ENCODE results near the gene DNM1.

DNM1 gene

DNA sequence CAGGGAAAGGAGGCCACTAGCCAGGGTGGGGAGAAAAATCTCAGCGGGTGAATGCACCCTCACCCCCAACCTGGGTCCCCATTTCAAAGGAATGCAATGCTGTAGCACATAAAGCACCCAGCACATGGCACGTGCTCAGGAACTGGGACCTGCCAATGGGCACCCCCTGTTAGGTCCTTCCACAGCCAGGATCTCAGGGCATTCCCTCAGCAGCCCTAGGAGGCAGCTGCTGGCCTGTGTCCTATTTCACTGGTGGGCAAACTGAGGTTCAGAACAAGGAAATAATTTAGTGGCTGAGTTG lies 8.8 kb downstream of the DNM1 start:
- Histone ChIP-seq H3K4me1 (ENCODE audit: insufficient read depth, low read length, severe bottlenecking) (no peaks in the 10 kb centered on the region), H3F3A (ENCODE audit: insufficient read depth, low read length) (no peaks in the 10 kb centered on the region), H3K9me3 (ENCODE audit: low read length) (no peaks in the 10 kb centered on the region), H3K4me2 (ENCODE audit: low read length) (no peak overlapping the region), H3K9ac (ENCODE audit: low read length) (no peak overlapping the region), H3K27ac (ENCODE audit: low read depth, low read length, poor library complexity, severe bottlenecking) (no peak overlapping the region), H4K20me1 (ENCODE audit: insufficient read depth, low read length) (no peaks in the 10 kb centered on the region), H3K4me3 (ENCODE audit: low read depth, low read length, poor library complexity, severe bottlenecking) (no peak overlapping the region), H2AFZ (ENCODE audit: low read length) (no peak overlapping the region), H3K79me2 (ENCODE audit: insufficient read depth, low read length) (no peaks in the 10 kb centered on the region), H3K9me2 (ENCODE audit: low read depth, low read length) (no peaks in the 10 kb centered on the region), H3K36me3 (ENCODE audit: insufficient read depth, low read length) (no peaks in the 10 kb centered on the region), H3K27me3 (ENCODE audit: insufficient read depth, low read length) (peaks cover 24% of the 10 kb centered on the region)
- no peak for TF ChIP-seq EZH2 (IDR thresholded peaks at IDR 0.05; ENCODE audit: borderline replicate concordance, low read length)
- TF ChIP-seq, protein P1, sequence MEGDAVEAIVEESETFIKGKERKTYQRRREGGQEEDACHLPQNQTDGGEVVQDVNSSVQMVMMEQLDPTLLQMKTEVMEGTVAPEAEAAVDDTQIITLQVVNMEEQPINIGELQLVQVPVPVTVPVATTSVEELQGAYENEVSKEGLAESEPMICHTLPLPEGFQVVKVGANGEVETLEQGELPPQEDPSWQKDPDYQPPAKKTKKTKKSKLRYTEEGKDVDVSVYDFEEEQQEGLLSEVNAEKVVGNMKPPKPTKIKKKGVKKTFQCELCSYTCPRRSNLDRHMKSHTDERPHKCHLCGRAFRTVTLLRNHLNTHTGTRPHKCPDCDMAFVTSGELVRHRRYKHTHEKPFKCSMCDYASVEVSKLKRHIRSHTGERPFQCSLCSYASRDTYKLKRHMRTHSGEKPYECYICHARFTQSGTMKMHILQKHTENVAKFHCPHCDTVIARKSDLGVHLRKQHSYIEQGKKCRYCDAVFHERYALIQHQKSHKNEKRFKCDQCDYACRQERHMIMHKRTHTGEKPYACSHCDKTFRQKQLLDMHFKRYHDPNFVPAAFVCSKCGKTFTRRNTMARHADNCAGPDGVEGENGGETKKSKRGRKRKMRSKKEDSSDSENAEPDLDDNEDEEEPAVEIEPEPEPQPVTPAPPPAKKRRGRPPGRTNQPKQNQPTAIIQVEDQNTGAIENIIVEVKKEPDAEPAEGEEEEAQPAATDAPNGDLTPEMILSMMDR (IDR thresholded peaks at IDR 0.05; ENCODE audit: low read length), result no peak

DNA sequence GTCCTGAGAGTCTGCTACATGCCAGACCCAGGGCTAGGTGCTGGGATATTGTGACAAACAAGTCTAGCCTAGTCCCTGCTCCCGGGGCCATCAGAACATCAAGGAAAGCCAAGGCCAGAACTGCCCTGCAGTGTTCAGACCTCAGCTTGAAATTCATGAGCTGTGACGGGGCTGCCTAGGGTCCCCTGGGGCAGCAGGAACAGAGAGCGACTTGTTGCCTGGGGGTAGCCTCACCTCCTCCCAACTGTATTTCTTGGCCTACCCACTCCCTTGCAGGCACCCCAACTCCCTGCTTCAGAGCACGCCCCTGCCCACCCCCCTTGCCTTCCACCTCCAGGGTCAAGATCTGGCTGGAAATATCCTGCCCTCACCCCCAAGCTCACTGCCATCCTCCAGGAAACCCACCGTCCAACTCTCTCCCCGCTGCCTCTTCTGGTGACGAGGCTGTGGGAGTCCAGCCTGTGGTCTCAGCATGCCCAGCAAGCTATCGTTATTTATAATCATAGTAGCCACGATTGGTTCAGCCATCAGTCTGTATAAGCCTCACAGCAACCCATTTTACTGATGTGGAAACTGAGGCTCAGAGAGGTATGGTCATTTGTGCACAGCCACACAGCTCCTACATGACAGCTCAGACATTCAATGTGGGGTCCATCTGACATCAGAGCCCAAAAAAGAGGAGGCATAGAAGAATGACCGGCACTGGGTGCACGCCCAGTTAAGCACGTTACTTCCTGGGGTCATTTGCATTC lies 10.7 kb downstream of the DNM1 start:
- peaks cover 7% of the 10 kb centered on the region for H3K4me1 ChIP-seq (ENCODE audit: insufficient read depth, low read length, severe bottlenecking)
- H3K27ac ChIP-seq (ENCODE audit: low read depth, low read length, poor library complexity, severe bottlenecking), result no peak overlapping the region
- TF ChIP-seq EZH2 (IDR thresholded peaks at IDR 0.05; ENCODE audit: borderline replicate concordance, low read length), result no peak
- TF ChIP-seq, protein P1 (IDR thresholded peaks at IDR 0.05; ENCODE audit: low read length), result no peak
- H3K9ac ChIP-seq (ENCODE audit: low read length), result no peak overlapping the region
- H3K27me3 ChIP-seq (ENCODE audit: insufficient read depth, low read length), result peaks cover 19% of the 10 kb centered on the region; the same call in 1 of the 2 replicates
- no peak overlapping the region for H3K4me2 ChIP-seq (ENCODE audit: low read length)
- H3K79me2 ChIP-seq (ENCODE audit: insufficient read depth, low read length), result no peaks in the 10 kb centered on the region
- H3F3A ChIP-seq (ENCODE audit: insufficient read depth, low read length), result no peaks in the 10 kb centered on the region
- H3K9me2 ChIP-seq (ENCODE audit: low read depth, low read length), result no peaks in the 10 kb centered on the region
- H4K20me1 ChIP-seq (ENCODE audit: insufficient read depth, low read length), result no peaks in the 10 kb centered on the region
- no peak overlapping the region for H3K4me3 ChIP-seq (ENCODE audit: low read depth, low read length, poor library complexity, severe bottlenecking)
- no peaks in the 10 kb centered on the region for H3K9me3 ChIP-seq (ENCODE audit: low read length)
- H3K36me3 ChIP-seq (ENCODE audit: insufficient read depth, low read length), result no peaks in the 10 kb centered on the region
- H2AFZ ChIP-seq (ENCODE audit: low read length), result no peak overlapping the region

DNA sequence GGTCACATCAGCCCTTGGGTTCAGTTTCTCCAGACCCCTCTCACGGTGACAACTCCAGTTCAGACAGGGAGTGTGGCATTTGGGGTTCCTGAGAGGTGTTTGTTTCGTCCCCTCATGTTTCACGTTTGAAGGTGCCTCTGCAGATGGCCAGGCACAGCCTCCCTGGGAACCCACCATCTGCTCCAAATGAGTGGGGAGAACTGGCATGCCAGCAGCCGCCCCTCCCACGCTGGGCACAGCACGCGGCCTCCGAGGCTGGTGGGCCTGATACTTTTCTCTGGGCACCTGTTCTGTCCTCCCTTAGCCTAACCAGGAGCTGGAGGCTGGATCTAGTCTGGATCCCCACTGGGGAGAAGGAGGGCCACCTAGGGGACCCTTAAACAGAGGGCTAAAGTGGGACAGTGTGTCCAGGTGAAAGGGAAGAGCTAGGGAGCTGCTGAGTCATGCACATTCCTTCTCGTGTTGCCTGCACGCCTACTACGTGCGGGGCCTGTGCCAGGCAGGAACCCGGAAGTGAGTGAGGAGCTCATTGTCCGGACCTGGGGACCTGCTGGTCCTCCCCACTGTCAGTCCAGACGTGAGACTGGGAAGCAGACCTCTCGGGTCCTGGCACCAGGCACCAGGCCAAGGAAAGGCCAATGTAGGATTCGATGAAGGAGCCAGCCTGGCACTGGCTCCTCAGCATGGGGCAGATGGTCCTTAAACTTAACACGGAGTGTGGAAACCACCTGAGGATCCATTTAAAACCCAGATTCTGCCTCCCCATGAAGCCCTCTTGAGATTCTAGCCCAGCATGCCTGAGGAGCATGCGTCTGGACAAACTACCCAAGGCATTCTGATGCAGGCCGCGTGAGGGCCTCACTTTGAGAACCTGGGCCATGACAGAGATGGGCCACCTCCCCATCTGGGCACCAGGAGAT lies 11.7 kb downstream of the DNM1 start:
- H2AFZ ChIP-seq (ENCODE audit: low read length), result no peak overlapping the region
- TF ChIP-seq EZH2 (IDR thresholded peaks at IDR 0.05; ENCODE audit: borderline replicate concordance, low read length), result no peak
- TF ChIP-seq, protein P1 (IDR thresholded peaks at IDR 0.05; ENCODE audit: low read length), result no peak
- H3K9me3 ChIP-seq (ENCODE audit: low read length), result no peaks in the 10 kb centered on the region
- no peak overlapping the region for H3K4me2 ChIP-seq (ENCODE audit: low read length)
- H4K20me1 ChIP-seq (ENCODE audit: insufficient read depth, low read length), result no peaks in the 10 kb centered on the region
- no peak overlapping the region for H3K9ac ChIP-seq (ENCODE audit: low read length)
- H3K36me3 ChIP-seq (ENCODE audit: insufficient read depth, low read length), result no peaks in the 10 kb centered on the region
- H3K4me1 ChIP-seq (ENCODE audit: insufficient read depth, low read length, severe bottlenecking), result peaks cover 9% of the 10 kb centered on the region
- peaks cover 12% of the 10 kb centered on the region; the same call in 1 of the 2 replicates for H3K27me3 ChIP-seq (ENCODE audit: insufficient read depth, low read length)
- H3K4me3 ChIP-seq (ENCODE audit: low read depth, low read length, poor library complexity, severe bottlenecking), result no peak overlapping the region
- H3K9me2 ChIP-seq (ENCODE audit: low read depth, low read length), result no peaks in the 10 kb centered on the region
- no peaks in the 10 kb centered on the region for H3F3A ChIP-seq (ENCODE audit: insufficient read depth, low read length)
- H3K79me2 ChIP-seq (ENCODE audit: insufficient read depth, low read length), result no peaks in the 10 kb centered on the region
- H3K27ac ChIP-seq (ENCODE audit: low read depth, low read length, poor library complexity, severe bottlenecking), result no peak overlapping the region

Data from OCI-LY1 (cell line).